H1 (cell line): ENCODE data around the gene STAMBP. TPM values are rescaled to one million over a fixed set of nuclear protein-coding genes. Genes with fewer than 3 reads are reported as not detected.

ENCODE experiments used
- ASH2L ChIP-seq: fragments of 200-600, 300-600 bp; sonication (generic); IDR thresholded peaks from one replicate; pipeline ENCODE4 v1.7.1; 2017; ENCODE audit warnings: low read length
- CEBPB ChIP-seq: IDR thresholded peaks from 2 replicates; pipeline ENCODE4 v1.6.1; 2012; ENCODE audit warnings: low read depth, low read length
- CHD2 ChIP-seq: IDR thresholded peaks from 2 replicates; pipeline ENCODE4 v1.6.1; 2012; ENCODE audit warnings: low read length, improper control_type of control experiment
- EGR1 ChIP-seq: IDR thresholded peaks from 2 replicates; pipeline ENCODE4 v1.6.1; 2011; ENCODE audit warnings: low read depth, low read length, borderline replicate concordance
- EP300 ChIP-seq, 2 experiments: IDR thresholded peaks; 1 replicate in 1 of 2; 2 replicates in 1 of 2; pipeline ENCODE4 v1.6.1; 2011 to 2012; ENCODE audit warnings: low read depth in 2 of 2, low read length in 2 of 2, mild to moderate bottlenecking in 2 of 2, borderline replicate concordance in 1 of 2, inconsistent platforms in 1 of 2, moderate library complexity in 1 of 2
- GTF2F1 ChIP-seq: IDR thresholded peaks from 2 replicates; pipeline ENCODE4 v1.6.1; 2012; ENCODE audit warnings: low read depth, low read length, improper control_type of control experiment, borderline replicate concordance
- MAFK ChIP-seq: IDR thresholded peaks from 2 replicates; pipeline ENCODE4 v1.6.1; 2012; ENCODE audit warnings: low read depth, mild to moderate bottlenecking, improper control_type of control experiment, low read length
- MAX ChIP-seq: IDR thresholded peaks from 2 replicates; pipeline ENCODE4 v1.6.1; 2012; ENCODE audit warnings: inconsistent platforms
- POLR2A ChIP-seq, 2 experiments: IDR thresholded peaks; 1 replicate in 1 of 2; 2 replicates in 1 of 2; pipeline ENCODE4 v1.6.1; 2011; ENCODE audit warnings: low read depth in 2 of 2, low read length in 2 of 2, mild to moderate bottlenecking in 2 of 2; ENCODE audit errors: control extremely low read depth in 1 of 2
- RAD21 ChIP-seq, 2 experiments: IDR thresholded peaks in 1 of 2; conservative IDR thresholded peaks in 1 of 2; 2 replicates each; pipeline ENCODE4 v1.6.1; 2011; ENCODE audit warnings: low read depth in 2 of 2, low read length in 2 of 2, improper control_type of control experiment in 1 of 2, inconsistent platforms in 1 of 2, mild to moderate bottlenecking in 1 of 2, moderate library complexity in 1 of 2
- SIN3A ChIP-seq, 2 experiments: IDR thresholded peaks in 1 of 2; conservative IDR thresholded peaks in 1 of 2; 2 replicates each; pipeline ENCODE4 v1.6.1; 2011 to 2012; ENCODE audit warnings: low read length in 2 of 2, improper control_type of control experiment in 1 of 2, low read depth in 1 of 2, mild to moderate bottlenecking in 1 of 2
- SP1 ChIP-seq: IDR thresholded peaks from 2 replicates; pipeline ENCODE4 v1.6.1; 2011; ENCODE audit warnings: low read depth, low read length
- SP4 ChIP-seq: IDR thresholded peaks from 2 replicates; pipeline ENCODE4 v1.6.1; 2012; ENCODE audit warnings: low read length, inconsistent platforms
- TBP ChIP-seq: IDR thresholded peaks from 2 replicates; pipeline ENCODE4 v1.6.1; 2011; ENCODE audit warnings: low read depth, low read length, improper control_type of control experiment
- TCF12 ChIP-seq: IDR thresholded peaks from 2 replicates; pipeline ENCODE4 v1.6.1; 2011; ENCODE audit warnings: low read depth, mild to moderate bottlenecking, low read length
- polyA plus RNA-seq, 7 experiments: library from polyadenylated mRNA; depleted of rRNA in 3 of 7; stranded (reverse) in 5 of 7; unstranded in 2 of 7; fragments of >200 nt in 5 of 7; fragments of 200-250 nt in 2 of 7; gene quantifications; 1 replicate in 5 of 7; 2 replicates in 1 of 7; 4 replicates in 1 of 7; pipeline versions ENCODE4 v1.2.1 to v1.2.3, GENCODE V29; 2011 to 2013; ENCODE audit warnings: missing spikeins in 2 of 7, mixed read lengths in 2 of 7
- total RNA-seq: library from RNA; stranded (reverse); fragmentation: NEBNext Ultra II Directional; extraction: Animal tissue kit (Norgen Biotek cat#: 25700); gene quantifications from 2 replicates; pipeline ENCODE4 v1.2.1, GENCODE V29; 2021

Gene STAMBP
- total and polyA plus RNA-seq, 2 of the 8 experiments (the other 6 are each of a cell fraction or from before 2014, with no cell fraction given): 35.8 to 49.7 TPM

DNA sequence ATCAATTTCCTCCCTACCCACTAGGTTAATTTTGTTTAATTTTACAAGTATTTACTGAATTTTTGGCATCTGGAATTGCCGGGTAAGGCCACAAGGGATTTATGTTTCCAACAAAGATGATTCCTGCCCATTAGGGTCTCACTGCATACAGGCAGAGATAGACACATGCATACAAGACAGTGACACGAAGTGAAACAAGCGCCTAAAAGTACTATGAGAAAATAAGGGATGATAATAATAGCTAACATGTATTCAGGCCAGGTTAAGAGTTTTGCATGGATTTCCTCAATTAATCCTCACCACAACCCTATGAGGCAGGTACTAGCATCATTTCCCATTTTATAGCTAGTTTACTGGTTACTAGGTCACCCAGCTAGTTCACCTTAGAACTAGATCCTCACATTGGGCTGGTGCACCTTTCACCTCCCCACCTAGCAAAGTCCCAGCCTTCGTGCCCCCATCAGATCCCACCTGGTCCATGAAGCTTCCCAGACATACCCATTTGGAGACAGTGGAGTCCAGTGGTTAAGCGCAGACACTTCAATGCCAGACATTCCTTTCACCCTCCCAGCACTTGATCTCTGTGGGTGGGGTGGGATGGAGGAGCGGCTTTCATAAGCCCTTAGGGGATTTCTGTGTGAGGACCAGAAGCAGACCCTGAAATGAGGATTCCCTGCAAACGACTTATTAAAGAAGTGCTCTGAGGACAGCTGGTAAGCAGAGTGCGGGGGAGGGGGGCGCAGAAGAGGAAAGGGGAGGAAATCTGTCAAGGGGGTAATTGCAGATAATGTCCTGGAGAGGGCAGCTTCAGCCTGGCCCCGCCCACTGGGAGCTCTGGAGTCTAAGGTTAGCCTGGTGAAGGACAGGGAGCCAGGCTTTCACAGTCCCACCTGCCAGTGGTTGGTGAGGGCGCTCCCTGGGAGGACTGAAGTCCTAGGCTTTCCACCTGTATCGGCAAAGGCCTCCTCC is 92.1 kb downstream of the STAMBP start (continued):
- 0 out of 4 replicates have a peak, but pooled peaks of 1 of the 2 experiments have one; percentile 59 for TF ChIP-seq SIN3A (conservative IDR thresholded peaks at IDR 0.05 in 1 of 2, IDR thresholded peaks at IDR 0.05 in 1 of 2; ENCODE audit: low read depth in 1 of 2, low read length in 2 of 2)
- TF ChIP-seq GTF2F1: no peak
- TF ChIP-seq CHD2: 0 out of 2 replicates have a peak, but pooled peaks have one; percentile 46
- TF ChIP-seq SP1: peak; percentile 83; the same call in 1 of the 2 replicates
- TF ChIP-seq TCF12: 0 out of 2 replicates have a peak, but pooled peaks have one; percentile 6
- no peak for TF ChIP-seq MAFK
- peak in 1 of 2 experiments; percentile 46; a peak in 1 of 3 replicates for TF ChIP-seq POLR2A (IDR thresholded peaks at IDR 0.05; ENCODE audit: control extremely low read depth in 1 of 2, low read depth in 2 of 2, low read length in 2 of 2)
- TF ChIP-seq RAD21 (IDR thresholded peaks at IDR 0.05 in 1 of 2, conservative IDR thresholded peaks at IDR 0.05 in 1 of 2; ENCODE audit: low read depth in 2 of 2, low read length in 2 of 2): peak; percentile 51 to 58; a peak in 3 of 4 replicates
- TF ChIP-seq TBP: no peak
- TF ChIP-seq CEBPB: no peak
- TF ChIP-seq ASH2L: peak; percentile 41
- no peak for TF ChIP-seq EP300 (IDR thresholded peaks at IDR 0.05; ENCODE audit: borderline replicate concordance in 1 of 2, low read depth in 2 of 2, low read length in 2 of 2)
- peak; percentile 64; the same call in 1 of the 2 replicates for TF ChIP-seq EGR1
- TF ChIP-seq SP4: 0 out of 2 replicates have a peak, but pooled peaks have one; percentile 61
- TF ChIP-seq MAX: peak; percentile 38; the same call in 1 of the 2 replicates
